ENCODE results near the gene TASOR2. TPM values are rescaled to one million over a fixed set of nuclear protein-coding genes. Genes with fewer than 3 reads are reported as not detected.

TASOR2 gene
- total RNA-seq, 1 donor from 2014 or later: 87.2 TPM

GRCh38 chr10:5730766-5731165 lies 46.1 kb downstream of the TASOR2 start:
- Mint-ChIP-seq H3K4me1 (ENCODE audit: low read depth, unreplicated experiment) (no peaks in the 10 kb centered on the region), H3K9me3 (ENCODE audit: unreplicated experiment) (no peaks in the 10 kb centered on the region), H3K27ac (ENCODE audit: unreplicated experiment) (no peak overlapping the region), H3K4me3 (ENCODE audit: unreplicated experiment) (no peak overlapping the region), H3K27me3 (ENCODE audit: low read depth, unreplicated experiment) (no peaks in the 10 kb centered on the region), H3K36me3 (ENCODE audit: low read depth, unreplicated experiment) (peaks cover 13% of the 10 kb centered on the region)
- peaks cover 10% of the 10 kb centered on the region for H4K20me1 ChIP-seq (ENCODE audit: insufficient read depth, low read length)
- DNase-seq (ENCODE audit: low read depth) (no peak), FAIRE-seq (no peak)
- H3K27me3 ChIP-seq (ENCODE audit: insufficient read depth, low read length): no peaks in the 10 kb centered on the region
- no peak overlapping the region for H3K4me2 ChIP-seq (ENCODE audit: low read length)
- H3K9me3 ChIP-seq (ENCODE audit: insufficient read depth, low read depth, low read length): no peaks in the 10 kb centered on the region
- H3K79me2 ChIP-seq (ENCODE audit: insufficient read depth, low read length): peaks cover 8% of the 10 kb centered on the region
- no peak overlapping the region for H3K27ac ChIP-seq (ENCODE audit: low read depth, low read length)
- TF ChIP-seq EZH2 (IDR thresholded peaks at IDR 0.05; ENCODE audit: insufficient read depth, low read length) (no peak), CTCF (IDR thresholded peaks at IDR 0.05; ENCODE audit: insufficient read depth, low read depth, low read length) (no peak)
- H3K4me3 ChIP-seq (ENCODE audit: insufficient read depth, low read depth, low read length): no peak overlapping the region
- no peaks in the 10 kb centered on the region for H3K4me1 ChIP-seq (ENCODE audit: insufficient read depth, low read length)
- H2AFZ ChIP-seq (ENCODE audit: low read depth, low read length): no peak overlapping the region
- no peak overlapping the region for H3K9ac ChIP-seq (ENCODE audit: low read length)
- peaks cover 31% of the 10 kb centered on the region for H3K36me3 ChIP-seq (ENCODE audit: insufficient read depth, low read length)

GRCh38 chr10:5731559-5731958 lies 46.9 kb downstream of the TASOR2 start:
- TF ChIP-seq CTCF (IDR thresholded peaks at IDR 0.05; ENCODE audit: insufficient read depth, low read depth, low read length): no peak
- TF ChIP-seq EZH2 (IDR thresholded peaks at IDR 0.05; ENCODE audit: insufficient read depth, low read length): no peak
- Mint-ChIP-seq H3K9me3 (ENCODE audit: unreplicated experiment) (no peaks in the 10 kb centered on the region), H3K4me1 (ENCODE audit: low read depth, unreplicated experiment) (no peaks in the 10 kb centered on the region), H3K27me3 (ENCODE audit: low read depth, unreplicated experiment) (no peaks in the 10 kb centered on the region), H3K36me3 (ENCODE audit: low read depth, unreplicated experiment) (peaks cover 13% of the 10 kb centered on the region), H3K27ac (ENCODE audit: unreplicated experiment) (no peak overlapping the region), H3K4me3 (ENCODE audit: unreplicated experiment) (no peak overlapping the region)
- Histone ChIP-seq H2AFZ (ENCODE audit: low read depth, low read length) (no peak overlapping the region), H3K4me1 (ENCODE audit: insufficient read depth, low read length) (no peaks in the 10 kb centered on the region), H3K4me3 (ENCODE audit: insufficient read depth, low read depth, low read length) (no peak overlapping the region), H3K27me3 (ENCODE audit: insufficient read depth, low read length) (no peaks in the 10 kb centered on the region), H3K9me3 (ENCODE audit: insufficient read depth, low read depth, low read length) (no peaks in the 10 kb centered on the region), H3K9ac (ENCODE audit: low read length) (no peak overlapping the region), H3K36me3 (ENCODE audit: insufficient read depth, low read length) (peaks cover 33% of the 10 kb centered on the region), H3K27ac (ENCODE audit: low read depth, low read length) (no peak overlapping the region), H3K4me2 (ENCODE audit: low read length) (no peak overlapping the region), H3K79me2 (ENCODE audit: insufficient read depth, low read length) (peaks cover 8% of the 10 kb centered on the region), H4K20me1 (ENCODE audit: insufficient read depth, low read length) (peaks cover 10% of the 10 kb centered on the region)
- DNase-seq (ENCODE audit: low read depth) (no peak), FAIRE-seq (no peak)

GRCh38 chr10:5732141-5732540 lies 47.5 kb downstream of the TASOR2 start:
- no peak overlapping the region for H3K9ac ChIP-seq (ENCODE audit: low read length)
- no peak overlapping the region for H3K4me2 ChIP-seq (ENCODE audit: low read length)
- H3K4me1 Mint-ChIP-seq (ENCODE audit: low read depth, unreplicated experiment): no peaks in the 10 kb centered on the region
- no peak overlapping the region for H3K27ac Mint-ChIP-seq (ENCODE audit: unreplicated experiment)
- no peaks in the 10 kb centered on the region for H3K4me1 ChIP-seq (ENCODE audit: insufficient read depth, low read length)
- H3K4me3 ChIP-seq (ENCODE audit: insufficient read depth, low read depth, low read length): no peak overlapping the region
- no peaks in the 10 kb centered on the region for H3K9me3 Mint-ChIP-seq (ENCODE audit: unreplicated experiment)
- H3K9me3 ChIP-seq (ENCODE audit: insufficient read depth, low read depth, low read length): no peaks in the 10 kb centered on the region
- H2AFZ ChIP-seq (ENCODE audit: low read depth, low read length): no peak overlapping the region
- TF ChIP-seq EZH2 (IDR thresholded peaks at IDR 0.05; ENCODE audit: insufficient read depth, low read length) (no peak), CTCF (IDR thresholded peaks at IDR 0.05; ENCODE audit: insufficient read depth, low read depth, low read length) (no peak)
- peaks cover 11% of the 10 kb centered on the region for H3K36me3 Mint-ChIP-seq (ENCODE audit: low read depth, unreplicated experiment)
- H3K27me3 Mint-ChIP-seq (ENCODE audit: low read depth, unreplicated experiment): no peaks in the 10 kb centered on the region
- H3K27ac ChIP-seq (ENCODE audit: low read depth, low read length): no peak overlapping the region
- peaks cover 28% of the 10 kb centered on the region for H3K36me3 ChIP-seq (ENCODE audit: insufficient read depth, low read length)
- no peaks in the 10 kb centered on the region for H3K27me3 ChIP-seq (ENCODE audit: insufficient read depth, low read length)
- no peak for FAIRE-seq
- no peak overlapping the region for H3K4me3 Mint-ChIP-seq (ENCODE audit: unreplicated experiment)
- H4K20me1 ChIP-seq (ENCODE audit: insufficient read depth, low read length): peaks cover 10% of the 10 kb centered on the region
- no peak for DNase-seq (ENCODE audit: low read depth)
- peaks cover 8% of the 10 kb centered on the region for H3K79me2 ChIP-seq (ENCODE audit: insufficient read depth, low read length)

Other genes with a start within 250 kb of the TASOR2 start
- not detected in 2 replicates for gene CALML5, start 185.3 kb upstream of the TASOR2 start, total RNA-seq
- not detected in 2 replicates for gene CALML3, start 159.9 kb upstream of the TASOR2 start, total RNA-seq
- gene ASB13, start 18.2 kb upstream of the TASOR2 start, total RNA-seq: 4.7 and 4.8 TPM in 2 replicates
- gene GDI2, start 128.6 kb downstream of the TASOR2 start, total RNA-seq: 267 and 280 TPM in 2 replicates
- gene ANKRD16, start 205.1 kb downstream of the TASOR2 start, total RNA-seq: 4.9 TPM in 2 replicates
- gene FBH1, start 205.4 kb downstream of the TASOR2 start, total RNA-seq: 71.5 and 73.3 TPM in 2 replicates

Measured in astrocyte (in vitro differentiated cells and primary cell).